HG03196 (cell line): ENCODE results near the gene MRPS2.
"Not testable (repeated sequence)": the region's sequence is repeated elsewhere in the genome, so short reads cannot be mapped to it uniquely, and the experiment has no call there.

Source experiments
- ATAC-seq: cut with Tn5 transposase; IDR thresholded peaks from one replicate; pipeline ENCODE4 v1.9.1; 2021; ENCODE audit not compliant: unreplicated experiment

The MRPS2 gene

DNA sequence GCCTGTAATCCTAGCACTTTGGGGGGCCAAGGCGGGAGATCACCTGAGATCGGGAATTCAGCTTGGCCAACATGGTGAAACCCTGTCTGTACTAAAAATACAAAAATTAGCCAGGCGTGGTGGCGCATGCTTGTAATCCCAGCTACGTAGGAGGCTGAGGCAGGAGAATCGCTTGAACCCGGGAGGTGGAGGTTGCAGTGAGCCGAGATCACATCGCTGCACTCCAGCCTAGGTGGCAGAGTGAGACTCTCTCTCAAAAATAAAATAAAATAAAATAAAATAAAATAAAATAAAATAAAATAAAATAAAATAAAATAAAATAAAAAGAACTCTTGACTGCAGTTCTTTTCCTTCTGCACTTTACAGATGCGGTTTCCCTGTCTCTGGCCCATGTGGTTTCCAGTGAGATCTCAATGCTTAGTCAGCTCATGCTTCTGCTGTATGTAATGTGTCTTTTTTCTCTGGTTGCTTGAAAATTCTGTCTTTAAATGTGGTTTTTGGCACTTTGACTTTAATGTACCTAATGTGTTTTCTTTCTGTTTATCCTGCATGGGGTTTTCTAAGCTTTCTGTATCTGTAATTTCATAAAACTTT, 28.5 kb downstream of the MRPS2 start:
- ATAC-seq, result not testable (repeated sequence)

DNA sequence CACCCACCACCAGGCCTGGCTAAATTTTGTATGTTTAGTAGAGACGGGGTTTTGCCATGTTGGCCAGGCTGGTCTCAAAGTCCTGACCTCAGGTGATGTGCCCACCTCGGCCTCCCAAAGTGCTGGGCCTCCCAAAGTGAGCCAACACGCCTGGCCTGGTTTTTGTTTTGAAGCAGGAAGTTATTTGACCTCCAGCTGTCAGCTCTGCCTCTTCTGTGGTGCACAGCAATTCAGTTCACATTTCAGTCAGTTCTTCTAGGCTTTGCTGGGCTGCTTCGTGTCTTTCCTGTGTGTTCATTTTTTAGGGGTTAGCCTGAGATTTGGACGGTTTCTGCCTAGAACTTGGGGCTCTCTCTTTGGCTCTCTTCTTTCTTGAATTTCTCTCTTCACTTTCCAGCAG, 29.7 kb downstream of the MRPS2 start:
- no peak for ATAC-seq

DNA sequence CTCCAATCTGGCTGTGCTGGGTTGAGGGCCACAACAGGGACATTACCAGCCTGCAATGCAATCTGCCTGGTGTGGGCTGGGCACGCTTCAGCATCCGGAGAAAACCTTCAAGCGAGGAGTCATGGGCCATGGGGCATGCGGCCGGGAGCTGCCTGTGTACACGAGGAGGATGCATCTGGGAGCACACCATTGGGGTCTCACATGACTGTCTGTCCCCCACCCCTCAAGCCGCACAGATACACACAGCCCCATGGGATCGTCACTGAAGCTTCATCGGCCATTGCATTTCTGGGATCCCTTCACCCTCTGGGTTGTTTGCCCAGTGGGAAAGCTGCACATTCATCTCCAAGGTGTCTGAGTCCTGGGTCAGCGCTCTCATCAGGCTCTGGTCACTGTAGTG, 30.6 kb downstream of the MRPS2 start:
- ATAC-seq, result no peak

GRCh38 chr9:135533113-135533512, 32.6 kb downstream of the MRPS2 start:
- no peak for ATAC-seq

- ATAC-seq, result no peak
These were observed 33.2 kb downstream of the MRPS2 start for GRCh38 chr9:135533674-135534073.

GRCh38 chr9:135534192-135534711, 33.8 kb downstream of the MRPS2 start:
- not testable (repeated sequence) for ATAC-seq

- not testable (repeated sequence) for ATAC-seq
These were observed 34.3 kb downstream of the MRPS2 start for GRCh38 chr9:135534826-135535225.

- ATAC-seq, result not testable (repeated sequence)
These were observed 35.1 kb downstream of the MRPS2 start for GRCh38 chr9:135535631-135536030.

- no peak for ATAC-seq
These were observed 35.7 kb downstream of the MRPS2 start for GRCh38 chr9:135536216-135536615.

GRCh38 chr9:135543262-135543894, 42.9 kb downstream of the MRPS2 start:
- ATAC-seq, result not testable (repeated sequence)

GRCh38 chr9:135544981-135545635, 44.6 kb downstream of the MRPS2 start:
- no peak for ATAC-seq

DNA sequence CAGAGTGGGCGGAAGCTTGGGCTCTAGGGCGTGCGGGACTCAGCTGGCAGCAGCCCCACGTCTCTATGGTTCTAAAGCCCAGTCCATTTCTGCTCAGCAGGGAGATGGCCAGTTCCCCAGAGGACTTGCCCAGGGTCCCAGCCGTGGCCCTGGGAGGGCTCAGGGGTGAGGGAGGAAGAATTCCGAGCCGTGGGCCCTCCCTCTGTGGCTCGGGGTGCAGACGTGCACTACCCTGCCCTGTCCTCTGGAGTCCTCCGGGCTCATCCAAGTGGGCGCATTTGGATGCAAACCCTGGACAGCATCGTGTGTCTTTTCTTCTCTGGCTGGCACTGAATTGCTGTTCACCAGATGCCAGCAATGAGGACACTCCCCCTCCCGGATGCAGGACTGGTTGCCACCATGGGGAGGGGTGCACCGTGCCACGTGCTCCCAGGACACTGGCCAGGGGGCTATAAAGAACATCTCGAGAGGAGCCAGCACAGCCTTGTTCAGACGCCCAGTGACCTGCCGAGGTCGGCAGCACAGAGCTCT, 45.2 kb downstream of the MRPS2 start, which contains the start of gene OBP2A:
Gene OBP2A, plus strand, starts transcription at position 481 of the 531 bp plus-strand sequence. CDS start 55 bp downstream, outside the sequence.
- ATAC-seq, result not testable (repeated sequence)

GRCh38 chr9:135546792-135547617, 46.5 kb downstream of the MRPS2 start:
- not testable (repeated sequence) for ATAC-seq

GRCh38 chr9:135547756-135548736, 47.6 kb downstream of the MRPS2 start:
- ATAC-seq, result no peak

GRCh38 chr9:135549478-135550343, 49.2 kb downstream of the MRPS2 start:
- not testable (repeated sequence) for ATAC-seq

DNA sequence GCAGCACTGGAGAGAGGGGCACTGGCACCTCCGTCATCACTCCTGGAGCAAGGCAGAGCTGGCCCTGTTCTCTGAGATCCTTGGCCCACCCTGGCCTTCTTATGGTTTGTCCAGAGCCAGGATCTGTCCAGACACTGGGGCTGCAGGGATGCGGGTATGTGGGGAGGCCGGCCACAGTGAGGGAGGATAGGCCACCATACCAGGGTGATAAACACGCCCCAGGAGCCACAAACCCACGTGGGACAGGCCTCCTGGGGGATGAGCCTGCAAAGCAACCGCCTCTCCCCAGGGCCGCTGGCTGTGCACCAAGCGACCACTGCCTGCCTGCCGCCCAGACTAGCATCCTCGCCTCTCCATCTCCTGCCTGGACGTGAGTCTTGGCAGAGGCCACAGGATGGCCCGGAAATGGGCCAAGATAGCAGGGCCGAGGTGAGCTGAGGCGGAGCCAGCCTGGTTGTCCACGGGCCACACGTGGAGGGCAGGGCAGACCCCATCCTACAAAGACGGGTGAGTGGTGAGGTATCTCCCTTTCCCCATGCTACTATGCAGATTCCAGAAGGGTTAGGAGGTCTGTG, 49.9 kb downstream of the MRPS2 start:
- ATAC-seq, result no peak

DNA sequence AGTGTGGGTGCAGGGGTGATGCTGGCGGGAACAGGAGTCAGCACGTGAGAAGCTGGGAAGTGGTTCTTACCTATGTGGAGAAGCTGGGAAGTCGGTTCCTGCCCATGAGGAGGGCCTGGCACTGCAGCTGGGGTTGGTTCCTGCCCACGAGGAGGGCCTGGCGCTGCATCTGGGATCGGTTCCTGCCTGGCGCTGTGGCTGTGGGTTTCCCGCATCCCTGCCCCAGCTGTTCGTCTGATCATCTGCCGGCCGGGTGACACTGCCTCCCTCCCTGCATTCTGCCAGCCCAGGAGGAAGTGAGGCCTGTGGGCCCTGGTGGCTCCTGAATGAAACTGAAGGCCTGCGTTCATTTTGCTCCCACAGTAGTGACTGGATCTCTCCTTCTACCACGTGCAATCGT, 50.5 kb downstream of the MRPS2 start:
- no peak for ATAC-seq

DNA sequence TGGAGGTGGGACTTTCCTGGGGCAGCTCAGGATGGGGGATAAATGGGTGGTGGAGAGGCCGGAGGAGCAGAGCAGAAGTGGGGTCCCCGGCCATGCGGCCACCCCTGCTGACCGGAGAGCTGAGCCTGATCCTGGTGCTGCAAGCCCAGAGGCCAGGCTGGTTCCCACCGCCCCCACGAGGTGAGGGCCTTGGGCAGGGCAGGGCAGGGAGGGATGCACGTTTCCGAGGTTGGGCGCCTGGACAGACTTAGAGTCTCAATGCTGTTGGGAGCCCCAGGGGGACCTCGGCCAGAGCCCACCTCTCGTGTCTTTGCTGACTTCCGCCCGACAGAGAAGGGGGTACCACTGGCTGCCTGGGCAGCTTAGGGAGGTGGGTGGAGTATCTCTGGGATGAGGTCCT, 51.0 kb downstream of the MRPS2 start:
- no peak for ATAC-seq
